ENCODE measurements around the gene FEZ2.

FEZ2 gene

DNA sequence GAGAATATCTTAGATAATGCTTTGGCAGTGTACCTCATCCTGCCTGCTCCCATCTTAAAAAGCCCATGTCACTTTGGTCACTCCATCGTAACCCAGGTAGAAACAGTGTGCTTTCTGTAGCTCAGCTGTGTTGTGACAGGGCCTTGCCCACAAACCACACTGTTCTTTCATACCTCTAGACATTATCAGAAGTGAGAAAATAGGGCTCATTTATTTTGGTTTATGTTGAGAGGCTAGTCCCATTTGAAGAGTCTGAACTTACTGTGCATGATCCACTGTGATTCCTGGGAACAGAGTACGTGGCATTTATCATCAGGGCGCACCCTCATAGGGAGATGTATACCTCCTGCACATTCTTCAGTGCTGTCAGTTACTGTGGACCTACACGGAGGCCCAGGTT is 69.7 kb downstream of the FEZ2 start:
- no peak for DNase-seq

DNA sequence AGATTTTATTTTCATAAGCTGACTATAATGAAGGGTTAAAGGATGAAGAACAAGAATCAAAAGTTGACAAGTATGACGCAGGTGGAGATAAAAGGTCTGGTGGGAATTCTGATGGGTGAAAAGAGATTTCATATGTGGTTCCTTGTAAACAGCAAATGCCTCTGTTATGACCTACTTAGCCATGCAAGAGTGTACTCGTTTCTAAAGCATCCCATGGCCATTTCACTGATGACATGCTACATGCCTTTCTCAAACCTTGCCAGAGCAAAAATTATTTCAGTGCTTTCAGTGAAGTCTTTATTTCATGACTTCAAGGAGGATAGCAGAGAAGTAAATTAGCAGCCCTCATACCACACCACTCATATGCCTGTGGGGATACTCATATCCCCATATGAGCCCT is 71.7 kb downstream of the FEZ2 start:
- no peak for DNase-seq

DNA sequence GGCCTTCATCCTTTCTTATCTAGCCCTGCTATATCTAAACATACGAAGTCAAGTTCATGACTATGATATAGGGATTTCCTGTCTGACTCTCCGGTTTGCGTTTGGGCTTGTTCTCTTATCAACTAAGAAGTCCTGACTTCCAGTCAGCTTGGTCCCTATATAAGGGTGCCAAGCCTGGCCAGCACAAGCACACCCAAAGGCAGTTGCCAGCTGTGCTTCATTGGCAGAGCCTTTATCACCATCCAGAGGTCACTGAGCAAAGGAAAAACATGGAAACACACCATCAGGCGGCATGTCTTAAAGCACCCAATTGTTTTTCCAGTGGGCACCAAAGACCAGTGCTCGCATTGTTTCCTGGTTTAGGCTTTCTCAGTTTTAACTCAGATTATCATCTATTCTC is 72.7 kb downstream of the FEZ2 start:
- DNase-seq, result no peak

DNA sequence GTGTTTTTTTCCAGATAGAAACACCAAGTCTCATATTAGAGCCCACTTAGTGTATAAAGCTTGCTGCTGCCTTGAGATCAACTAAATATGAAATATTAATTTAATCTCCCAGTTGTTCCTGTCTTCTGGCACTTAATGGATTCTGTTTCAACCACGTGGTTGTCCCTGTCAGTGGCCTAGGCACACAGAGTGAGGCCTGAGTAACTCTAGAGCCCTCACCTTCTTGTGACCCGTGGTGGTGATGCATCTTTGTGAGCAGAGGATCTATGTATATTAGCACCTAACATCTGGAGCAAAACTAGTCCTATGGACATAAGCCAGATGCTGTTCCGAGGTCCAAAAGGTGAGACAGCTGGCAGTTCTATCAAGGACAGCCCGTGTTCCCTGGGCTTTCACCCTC is 74.8 kb downstream of the FEZ2 start:
- DNase-seq, result no peak

DNA sequence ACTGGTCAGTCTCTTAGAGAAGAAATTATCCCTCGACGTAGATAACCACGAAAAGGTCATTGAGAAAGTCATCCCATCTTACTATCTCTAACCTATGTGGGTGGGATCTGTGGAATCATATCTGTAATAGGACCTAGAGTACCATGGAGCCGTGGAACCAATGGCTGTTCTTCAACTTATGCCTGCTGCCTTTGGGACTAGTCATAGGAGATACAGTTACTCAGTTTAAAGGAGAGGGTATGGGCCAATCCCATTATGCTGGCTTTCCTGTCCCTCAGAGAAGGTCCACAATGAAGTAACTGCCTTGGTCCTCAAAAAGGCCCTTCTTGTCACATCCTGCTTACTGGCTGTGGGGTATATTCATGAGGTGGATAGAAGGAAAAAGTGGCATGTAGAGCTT is 77.5 kb downstream of the FEZ2 start:
- DNase-seq, result no peak

DNA sequence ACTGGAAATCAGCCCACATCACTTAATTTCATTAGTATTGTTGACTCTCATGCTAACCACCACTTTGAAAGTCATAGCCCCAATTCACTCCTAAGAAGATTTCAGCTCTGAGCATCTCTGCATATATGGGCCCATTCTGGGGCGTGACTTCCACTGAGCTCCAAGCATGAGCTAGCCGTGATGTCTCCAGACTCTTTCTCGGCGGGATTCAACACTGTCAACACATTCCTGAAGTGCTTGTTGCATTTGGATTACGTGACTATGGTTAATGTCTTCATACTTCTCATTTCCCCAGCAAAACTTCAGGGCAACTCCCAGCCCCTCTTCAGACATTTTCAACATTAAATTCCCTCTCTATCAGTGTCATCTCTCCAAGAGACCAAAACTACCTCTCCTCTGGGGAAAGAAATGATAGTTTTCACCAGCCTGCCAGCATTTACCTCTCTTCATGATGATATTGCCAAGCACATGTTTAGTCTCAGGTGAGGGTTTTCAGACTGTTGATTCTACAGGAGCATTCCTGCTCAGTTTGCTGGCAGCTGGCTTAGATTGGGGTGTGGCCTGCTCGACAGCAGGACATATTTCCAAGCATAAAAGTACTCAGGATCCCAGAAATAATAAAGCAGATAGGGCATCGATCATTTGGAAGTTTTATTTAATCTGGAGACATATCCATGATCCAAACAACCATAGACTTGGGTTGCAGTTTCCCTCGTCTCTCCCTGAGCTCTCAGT is 81.7 kb downstream of the FEZ2 start:
- no peak for DNase-seq

DNA sequence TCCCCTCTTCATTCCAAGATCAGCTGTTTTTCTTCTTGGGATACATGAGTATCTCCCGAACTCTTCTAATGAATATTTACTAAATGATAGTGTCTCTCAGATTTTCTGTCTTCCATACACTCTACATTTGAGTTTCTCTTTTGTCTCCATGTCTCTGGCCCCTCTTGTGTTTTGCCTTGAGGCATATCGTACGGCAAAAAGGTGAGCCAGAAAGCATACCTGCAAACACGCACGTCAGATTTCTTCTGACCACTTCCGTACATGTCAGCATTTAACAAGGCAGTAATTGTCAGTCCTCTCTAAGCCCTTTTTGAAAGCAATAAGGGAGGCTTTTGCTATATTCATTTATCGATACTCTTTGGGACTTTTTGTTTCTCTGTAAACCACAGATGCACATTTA is 82.4 kb downstream of the FEZ2 start:
- no peak for DNase-seq

DNA sequence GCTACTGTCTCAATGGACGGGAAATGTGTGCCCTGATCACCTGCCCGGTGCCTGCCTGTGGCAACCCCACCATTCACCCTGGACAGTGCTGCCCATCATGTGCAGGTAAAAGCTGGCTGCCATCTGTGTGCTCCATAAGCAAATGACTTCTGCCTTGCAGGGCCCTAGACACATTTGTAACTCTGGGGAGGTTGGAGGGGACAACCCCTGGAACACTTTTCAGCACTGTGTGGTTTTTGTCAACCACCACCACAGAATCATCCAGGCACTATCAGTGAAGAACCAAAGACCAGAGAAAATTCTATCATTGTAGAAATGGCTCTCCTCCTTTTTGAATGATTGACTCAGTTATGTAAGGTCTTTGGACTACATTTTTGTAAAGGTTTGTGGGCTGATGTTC is 84.3 kb downstream of the FEZ2 start:
- DNase-seq, result no peak

DNA sequence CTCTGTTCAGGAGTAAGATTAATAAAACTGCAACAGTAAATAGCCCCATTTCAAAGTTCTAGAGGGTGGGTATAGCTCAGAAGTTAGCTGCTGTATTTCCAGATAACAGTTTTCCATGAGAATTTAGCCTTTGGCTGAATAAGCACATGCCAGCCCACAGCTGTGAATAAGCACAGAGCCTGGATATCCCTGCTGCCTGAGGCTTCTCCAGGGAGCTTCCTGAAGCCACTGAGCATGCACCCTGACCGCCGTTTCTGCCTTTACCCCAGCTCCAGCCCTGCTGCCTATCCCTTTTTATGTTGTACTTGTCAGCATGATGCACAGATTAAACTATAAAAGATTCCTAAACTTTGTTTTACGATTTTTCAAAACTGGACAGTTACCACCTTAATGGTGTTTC is 85.3 kb downstream of the FEZ2 start:
- no peak for DNase-seq

DNA sequence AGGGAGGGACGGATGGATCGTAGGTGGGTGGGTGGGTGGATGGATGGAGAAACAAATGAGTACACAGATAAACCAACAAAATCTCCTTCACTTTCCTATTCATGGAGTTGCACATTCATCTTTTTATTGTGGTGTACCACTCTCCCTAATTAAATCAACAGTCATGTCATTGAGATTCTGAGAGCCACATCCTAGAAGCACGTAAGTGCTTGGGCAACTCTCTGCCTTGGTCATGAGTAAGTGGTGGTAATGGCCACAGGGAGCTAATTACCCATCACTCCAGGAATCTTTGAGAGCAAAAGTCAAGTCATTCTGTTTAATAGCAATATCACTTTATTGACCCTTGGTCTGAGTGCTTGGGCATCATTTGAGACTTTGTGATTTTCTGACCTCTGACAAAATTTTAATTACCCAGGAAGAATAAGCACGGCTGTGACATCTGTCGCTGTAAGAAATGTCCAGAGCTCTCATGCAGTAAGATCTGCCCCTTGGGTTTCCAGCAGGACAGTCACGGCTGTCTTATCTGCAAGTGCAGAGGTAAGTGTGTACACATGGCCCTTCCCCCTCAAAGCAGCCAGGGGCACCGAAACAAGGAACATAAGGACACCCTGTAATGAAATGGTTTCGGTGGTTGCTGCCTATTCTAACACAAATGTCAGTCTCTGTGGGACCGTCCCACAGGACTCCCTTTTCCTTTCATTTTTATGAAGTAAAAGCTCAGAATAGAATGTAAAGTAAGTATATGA is 85.9 kb downstream of the FEZ2 start:
- DNase-seq, result no peak

DNA sequence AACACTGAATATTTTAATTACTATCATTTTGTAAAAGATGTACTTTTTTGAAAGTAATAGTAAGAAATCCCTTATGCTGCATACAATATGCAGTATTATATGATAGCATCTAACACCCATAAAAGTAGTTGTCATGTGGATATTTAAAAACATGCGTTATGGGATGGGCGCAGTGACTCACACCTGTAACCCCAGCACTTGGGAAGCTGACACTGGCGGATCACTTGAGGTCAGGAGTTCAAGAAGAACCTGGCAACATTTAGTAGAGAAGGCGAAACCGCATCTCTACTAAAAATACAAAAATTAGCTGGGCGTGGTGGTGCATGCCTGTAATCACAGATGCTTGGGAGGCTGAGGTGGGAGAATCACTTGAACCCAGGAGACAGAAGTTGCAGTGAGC is 88.9 kb downstream of the FEZ2 start:
- DNase-seq, result no peak

DNA sequence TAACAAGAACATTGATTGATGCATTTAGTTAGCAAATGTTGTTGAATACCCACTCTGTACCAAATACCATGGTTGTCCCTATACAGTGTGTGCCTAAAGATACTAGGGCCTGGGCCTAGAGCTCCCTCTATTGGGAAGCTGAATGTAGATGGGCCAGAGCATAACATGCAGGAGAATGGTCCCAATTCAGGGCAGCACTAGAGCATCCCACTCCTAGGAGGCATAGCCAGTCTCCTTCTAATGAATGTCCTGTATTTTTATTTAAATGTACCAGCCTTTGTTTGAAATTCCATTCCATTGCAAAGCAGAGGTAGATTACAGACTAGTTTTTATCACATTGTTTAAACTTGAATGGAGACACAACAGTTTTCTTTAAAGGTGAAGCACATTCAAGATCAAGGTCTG is 90.6 kb downstream of the FEZ2 start:
- peak; percentile 32 for DNase-seq
